ENCODE measurements around the gene PAQR5. TPM values are rescaled to one million over a fixed set of nuclear protein-coding genes. Genes with fewer than 3 reads are reported as not detected.

Gene PAQR5
- total RNA-seq, 1 donor from 2014 or later = 1.5 TPM

- TF ChIP-seq CTCF (IDR thresholded peaks at IDR 0.05) = no peak
- no peaks in the 10 kb centered on the region for H3K9me3 Mint-ChIP-seq (ENCODE audit: unreplicated experiment)
- H3K27me3 Mint-ChIP-seq (ENCODE audit: unreplicated experiment) = peaks cover 4% of the 10 kb centered on the region
- H3K4me3 Mint-ChIP-seq (ENCODE audit: unreplicated experiment) = no peak overlapping the region
- no peaks in the 10 kb centered on the region for H3K36me3 Mint-ChIP-seq (ENCODE audit: unreplicated experiment)
- peaks cover 3% of the 10 kb centered on the region for H3K4me1 Mint-ChIP-seq (ENCODE audit: unreplicated experiment)
- DNase-seq (ENCODE audit: extremely low spot score, unreplicated experiment) = no peak
- no peak overlapping the region for H3K27ac Mint-ChIP-seq (ENCODE audit: unreplicated experiment)
Observed at GRCh38 chr15:69280783-69281182, 17.9 kb upstream of the PAQR5 start.

GRCh38 chr15:69282104-69282743 is 16.5 kb upstream of the PAQR5 start:
- H3K27ac Mint-ChIP-seq (ENCODE audit: unreplicated experiment) = no peak overlapping the region
- H3K9me3 Mint-ChIP-seq (ENCODE audit: unreplicated experiment) = no peaks in the 10 kb centered on the region
- H3K4me1 Mint-ChIP-seq (ENCODE audit: unreplicated experiment) = no peaks in the 10 kb centered on the region
- TF ChIP-seq CTCF (IDR thresholded peaks at IDR 0.05) = no peak
- DNase-seq (ENCODE audit: extremely low spot score, unreplicated experiment) = no peak
- no peak overlapping the region for H3K4me3 Mint-ChIP-seq (ENCODE audit: unreplicated experiment)
- H3K36me3 Mint-ChIP-seq (ENCODE audit: unreplicated experiment) = no peaks in the 10 kb centered on the region
- no peaks in the 10 kb centered on the region for H3K27me3 Mint-ChIP-seq (ENCODE audit: unreplicated experiment)

- DNase-seq (ENCODE audit: extremely low spot score, unreplicated experiment) = peak; percentile 75
- Mint-ChIP-seq H3K36me3 (ENCODE audit: unreplicated experiment) (no peaks in the 10 kb centered on the region), H3K27ac (ENCODE audit: unreplicated experiment) (no peak overlapping the region), H3K4me3 (ENCODE audit: unreplicated experiment) (no peak overlapping the region), H3K27me3 (ENCODE audit: unreplicated experiment) (no peaks in the 10 kb centered on the region), H3K9me3 (ENCODE audit: unreplicated experiment) (no peaks in the 10 kb centered on the region), H3K4me1 (ENCODE audit: unreplicated experiment) (peaks cover 8% of the 10 kb centered on the region)
- no peak for TF ChIP-seq CTCF (IDR thresholded peaks at IDR 0.05)
Observed at GRCh38 chr15:69285834-69286233, 12.9 kb upstream of the PAQR5 start.

GRCh38 chr15:69288011-69288410 is 10.7 kb upstream of the PAQR5 start:
- Mint-ChIP-seq H3K36me3 (ENCODE audit: unreplicated experiment) (no peaks in the 10 kb centered on the region), H3K27me3 (ENCODE audit: unreplicated experiment) (no peaks in the 10 kb centered on the region)
- peak; percentile 69 for DNase-seq (ENCODE audit: extremely low spot score, unreplicated experiment)

More at GRCh38 chr15:69288011-69288410, 10.7 kb upstream of the PAQR5 start:
- H3K27ac Mint-ChIP-seq (ENCODE audit: unreplicated experiment) = no peak overlapping the region
- peaks cover 8% of the 10 kb centered on the region for H3K4me1 Mint-ChIP-seq (ENCODE audit: unreplicated experiment)
- no peak overlapping the region for H3K4me3 Mint-ChIP-seq (ENCODE audit: unreplicated experiment)
- no peaks in the 10 kb centered on the region for H3K9me3 Mint-ChIP-seq (ENCODE audit: unreplicated experiment)
- TF ChIP-seq CTCF (IDR thresholded peaks at IDR 0.05) = no peak
